GM12865 (cell line): ENCODE data around the gene ANP32D.
"Not testable (repeated sequence)": the region's sequence is repeated elsewhere in the genome, so short reads cannot be mapped to it uniquely, and the experiment has no call there.

Experiments
- DNase-seq: peaks from one replicate; pipeline ENCODE4 v3.0.0; 2010; ENCODE audit warnings: low read depth
- H3K4me3 ChIP-seq: 2 replicates; pipeline ENCODE4 v1.5.1; 2011; ENCODE audit warnings: mild to moderate bottlenecking, low read depth, low read length, control low read depth
- TF ChIP-seq, protein P1 (sequence below): IDR thresholded peaks from 2 replicates; pipeline ENCODE4 v1.5.1; 2011; ENCODE audit warnings: low read length, control low read depth, low read depth, inconsistent platforms; ENCODE audit not compliant: insufficient read depth; ENCODE audit errors: missing control alignments

ANP32D gene

GRCh38 chr12:48473061-48473460 is 702 bp downstream of the ANP32D start:
- no peak overlapping the region for H3K4me3 ChIP-seq
- no peak for DNase-seq
- TF ChIP-seq, protein P1, sequence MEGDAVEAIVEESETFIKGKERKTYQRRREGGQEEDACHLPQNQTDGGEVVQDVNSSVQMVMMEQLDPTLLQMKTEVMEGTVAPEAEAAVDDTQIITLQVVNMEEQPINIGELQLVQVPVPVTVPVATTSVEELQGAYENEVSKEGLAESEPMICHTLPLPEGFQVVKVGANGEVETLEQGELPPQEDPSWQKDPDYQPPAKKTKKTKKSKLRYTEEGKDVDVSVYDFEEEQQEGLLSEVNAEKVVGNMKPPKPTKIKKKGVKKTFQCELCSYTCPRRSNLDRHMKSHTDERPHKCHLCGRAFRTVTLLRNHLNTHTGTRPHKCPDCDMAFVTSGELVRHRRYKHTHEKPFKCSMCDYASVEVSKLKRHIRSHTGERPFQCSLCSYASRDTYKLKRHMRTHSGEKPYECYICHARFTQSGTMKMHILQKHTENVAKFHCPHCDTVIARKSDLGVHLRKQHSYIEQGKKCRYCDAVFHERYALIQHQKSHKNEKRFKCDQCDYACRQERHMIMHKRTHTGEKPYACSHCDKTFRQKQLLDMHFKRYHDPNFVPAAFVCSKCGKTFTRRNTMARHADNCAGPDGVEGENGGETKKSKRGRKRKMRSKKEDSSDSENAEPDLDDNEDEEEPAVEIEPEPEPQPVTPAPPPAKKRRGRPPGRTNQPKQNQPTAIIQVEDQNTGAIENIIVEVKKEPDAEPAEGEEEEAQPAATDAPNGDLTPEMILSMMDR = no peak

- not testable (repeated sequence) for DNase-seq, H3K4me3 ChIP-seq
Measured at GRCh38 chr12:48474497-48474896, 2.1 kb downstream of the ANP32D start.

- no peak for DNase-seq
- no peak within 1 kb of the TSS for H3K4me3 ChIP-seq
- TF ChIP-seq, protein P1 = no peak
Measured at GRCh38 chr12:48482198-48482597, 9.8 kb downstream of the ANP32D start, which contains the start of gene C12orf54. TSS of gene C12orf54 (plus strand) at chr12:48482498. CDS start at chr12:48483297, 799 bp downstream.

DNA sequence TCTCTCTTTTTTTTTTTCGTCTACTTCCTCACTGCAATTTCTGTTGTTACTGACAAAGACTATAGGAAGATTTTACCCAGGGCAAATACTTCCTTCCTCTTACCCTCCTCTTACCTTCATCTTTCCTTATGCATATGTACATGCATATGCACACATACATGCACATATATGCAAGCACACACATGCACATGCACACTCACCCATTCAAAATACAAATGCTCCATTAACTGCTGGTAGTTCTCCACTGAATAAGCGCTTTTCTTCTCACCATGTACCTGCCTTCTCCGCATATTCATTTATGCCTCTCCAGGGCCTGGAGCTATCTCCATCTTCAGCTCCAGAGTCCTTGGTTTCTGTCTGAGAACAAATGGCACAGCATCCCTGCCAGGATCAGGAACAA is 10.6 kb downstream of the ANP32D start:
- no peak for DNase-seq
- TF ChIP-seq, protein P1 = no peak
- no peak overlapping the region for H3K4me3 ChIP-seq

- no peak overlapping the region for H3K4me3 ChIP-seq
- no peak for DNase-seq
- TF ChIP-seq, protein P1 = no peak
Measured at GRCh38 chr12:48486261-48486660, 13.9 kb downstream of the ANP32D start.

DNA sequence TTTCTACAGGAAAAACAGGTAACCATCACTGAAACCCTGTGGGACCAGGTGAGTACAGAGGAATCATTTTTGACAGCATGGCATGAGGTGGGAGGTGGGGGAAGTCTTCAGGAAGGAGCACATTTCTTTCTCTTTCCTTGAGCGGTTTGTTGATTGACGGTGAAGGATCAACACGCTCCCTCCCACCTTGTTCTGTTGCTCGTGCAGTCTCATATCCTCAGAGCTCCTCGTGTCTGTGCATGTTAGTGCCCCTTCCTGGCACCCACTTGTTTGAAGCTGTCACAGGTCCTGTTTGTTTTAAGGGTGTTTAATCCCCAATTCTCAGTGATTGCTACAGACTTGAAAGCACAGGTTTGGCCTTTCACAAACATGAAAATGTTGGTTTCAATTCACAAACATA is 14.3 kb downstream of the ANP32D start:
- DNase-seq = peak; percentile 19
- TF ChIP-seq, protein P1 = no peak
- no peak overlapping the region for H3K4me3 ChIP-seq

GRCh38 chr12:48489012-48489411 is 16.7 kb downstream of the ANP32D start:
- H3K4me3 ChIP-seq = no peak overlapping the region
- TF ChIP-seq, protein P1 = no peak
- DNase-seq = peak; percentile 84

DNA sequence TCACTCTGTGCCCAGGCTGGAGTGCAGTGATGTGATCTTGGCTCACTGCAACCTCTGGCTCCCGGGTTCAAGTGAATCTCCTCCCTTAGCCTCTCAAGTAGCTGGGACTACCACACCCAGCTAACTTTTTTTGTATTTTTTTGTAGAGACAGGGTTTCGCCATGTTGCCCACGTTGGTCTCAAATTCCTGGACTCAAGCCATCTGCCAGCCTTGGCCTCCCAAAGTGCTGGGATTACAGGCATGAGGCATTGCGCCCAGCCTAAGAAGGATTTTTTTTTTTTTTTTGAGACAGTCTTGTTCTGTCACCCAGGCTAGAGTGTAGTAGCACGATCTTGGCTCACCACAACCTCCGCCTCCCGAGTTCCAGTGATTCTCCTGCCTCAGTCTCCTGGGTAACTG is 17.1 kb downstream of the ANP32D start:
- not testable (repeated sequence) for H3K4me3 ChIP-seq, DNase-seq

DNA sequence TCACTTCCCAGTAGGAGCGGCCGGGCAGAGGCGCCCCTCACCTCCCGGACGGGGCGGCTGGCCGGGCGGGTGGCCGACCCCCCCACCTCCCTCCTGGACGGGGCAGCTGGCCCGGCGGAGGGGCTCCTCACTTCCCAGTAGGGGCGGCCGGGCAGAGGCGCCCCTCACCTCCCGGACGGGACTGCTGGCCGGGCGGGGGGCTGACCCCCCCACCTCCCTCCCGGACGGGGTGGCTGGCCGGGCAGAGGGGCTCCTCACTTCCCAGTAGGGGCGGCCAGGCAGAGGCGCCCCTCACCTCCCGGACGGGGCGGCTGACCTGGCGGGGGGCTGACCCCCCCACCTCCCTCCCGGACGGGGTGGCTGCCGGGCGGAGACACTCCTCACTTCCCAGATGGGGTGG is 27.9 kb downstream of the ANP32D start:
- not testable (repeated sequence) for H3K4me3 ChIP-seq, DNase-seq

DNA sequence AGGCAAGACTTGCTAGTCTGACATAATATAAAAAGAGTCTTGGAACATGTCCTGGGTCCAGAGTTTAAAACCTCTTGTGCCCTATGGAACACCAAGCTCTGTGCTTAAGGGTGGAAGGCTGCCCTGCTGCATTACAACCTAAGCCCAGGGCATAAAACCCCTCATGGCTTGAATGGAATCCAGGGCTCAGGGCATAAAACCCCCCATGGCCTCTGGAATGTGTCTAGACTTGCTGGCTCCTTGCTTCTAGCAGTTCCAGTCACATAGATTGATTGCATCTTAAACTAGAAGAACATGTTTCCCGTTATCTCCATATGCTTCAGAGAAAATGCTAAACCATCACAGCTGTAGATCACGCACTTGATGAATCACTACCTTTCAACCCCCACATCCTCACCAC is 34.5 kb downstream of the ANP32D start:
- H3K4me3 ChIP-seq, DNase-seq: not testable (repeated sequence)
